Vagina (tissue), 2 donors: ENCODE results near the gene SLC17A1. TPM values are rescaled to one million over a fixed set of nuclear protein-coding genes. Genes with fewer than 3 reads are reported as not detected.

ENCODE experiments used
- DNase-seq, 2 donors: peaks; one replicate each; pipeline ENCODE4 v3.0.0-alpha.2; 2017; ENCODE audit errors: extremely low spot score in 2 of 2
- H3K27ac ChIP-seq: fragments of 200-600 bp; sonication (generic); one replicate; pipeline ENCODE4 v1.5.1; 2019
- H3K27me3 ChIP-seq: fragments of 200-600 bp; sonication (generic); one replicate; pipeline ENCODE4 v1.5.1; 2019
- H3K36me3 ChIP-seq, 2 donors: fragments of 200-600 bp; sonication (generic); one replicate each; pipeline ENCODE4 v1.5.1; 2017 to 2019
- H3K4me1 ChIP-seq: fragments of 200-600 bp; sonication (generic); one replicate; pipeline ENCODE4 v1.5.1; 2019
- H3K4me3 ChIP-seq, 2 donors: fragments of 200-600 bp; sonication (generic); 1 replicate in 1 of 2; 2 replicates in 1 of 2; pipeline ENCODE4 v1.5.1; 2016 to 2019
- H3K9me3 ChIP-seq: fragments of 200-600 bp; sonication (generic); one replicate; pipeline ENCODE4 v1.5.1; 2019
- POLR2A ChIP-seq, 2 donors: fragments of 450-650 bp; IDR thresholded peaks; one replicate each; pipeline ENCODE4 v1.6.1; 2017; ENCODE audit warnings: antibody characterized with exemption in 2 of 2, mild to moderate bottlenecking in 2 of 2, moderate library complexity in 2 of 2
- POLR2AphosphoS5 ChIP-seq, 2 donors: sonication (generic); formaldehyde crosslinking; IDR thresholded peaks; one replicate each; pipeline ENCODE4 v1.9.0; 2017; ENCODE audit warnings: antibody characterized with exemption in 2 of 2, mild to moderate bottlenecking in 2 of 2, low read depth in 1 of 2; ENCODE audit not compliant: insufficient read depth in 1 of 2
- intact Hi-C: fragments of 100-400 bp; cut with DNase I; formaldehyde crosslinking; loops from one replicate; pipeline ENCODE4 v1.15.1; 2023
- total RNA-seq: library from RNA; depleted of rRNA; stranded (reverse); fragments of >200 nt; gene quantifications from one replicate; pipeline ENCODE4 v1.2.3, GENCODE V29; 2016
- TF ChIP-seq, protein P1 (sequence below), 3 experiments: fragments of 450-650 bp in 2 of 3; fragments of 200-600 bp in 1 of 3; sonication (generic) in 1 of 3; IDR thresholded peaks; one replicate each; pipeline ENCODE4 v1.5.1; 2017 to 2019; ENCODE audit warnings: antibody characterized with exemption in 3 of 3, mild to moderate bottlenecking in 2 of 3, moderate library complexity in 2 of 3

SLC17A1 gene
- total RNA-seq, 1 donor from 2014 or later: not detected

DNA sequence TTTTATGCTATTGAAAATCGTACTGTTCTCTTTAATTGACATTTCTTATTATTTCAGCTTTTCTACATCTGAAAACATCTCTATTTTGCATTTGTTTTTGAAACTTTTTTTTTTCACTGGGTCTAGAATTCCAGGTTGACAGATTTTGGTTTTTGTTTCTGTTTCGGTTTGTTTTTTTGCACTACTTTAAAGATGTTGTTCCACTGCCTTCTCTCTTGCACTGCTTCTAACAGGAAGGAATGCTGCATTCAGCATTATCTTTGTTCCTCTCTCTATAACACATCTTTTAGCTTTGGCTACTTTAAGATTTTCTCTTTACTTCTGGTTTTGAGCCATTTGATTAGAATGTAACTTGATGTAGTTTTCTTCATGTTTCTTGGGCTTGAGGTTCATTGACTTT lies 20.1 kb upstream of the SLC17A1 start:
- TF ChIP-seq POLR2AphosphoS5 (IDR thresholded peaks at IDR 0.05; ENCODE audit: insufficient read depth in 1 of 2, low read depth in 1 of 2): no peak
- TF ChIP-seq, protein P1, sequence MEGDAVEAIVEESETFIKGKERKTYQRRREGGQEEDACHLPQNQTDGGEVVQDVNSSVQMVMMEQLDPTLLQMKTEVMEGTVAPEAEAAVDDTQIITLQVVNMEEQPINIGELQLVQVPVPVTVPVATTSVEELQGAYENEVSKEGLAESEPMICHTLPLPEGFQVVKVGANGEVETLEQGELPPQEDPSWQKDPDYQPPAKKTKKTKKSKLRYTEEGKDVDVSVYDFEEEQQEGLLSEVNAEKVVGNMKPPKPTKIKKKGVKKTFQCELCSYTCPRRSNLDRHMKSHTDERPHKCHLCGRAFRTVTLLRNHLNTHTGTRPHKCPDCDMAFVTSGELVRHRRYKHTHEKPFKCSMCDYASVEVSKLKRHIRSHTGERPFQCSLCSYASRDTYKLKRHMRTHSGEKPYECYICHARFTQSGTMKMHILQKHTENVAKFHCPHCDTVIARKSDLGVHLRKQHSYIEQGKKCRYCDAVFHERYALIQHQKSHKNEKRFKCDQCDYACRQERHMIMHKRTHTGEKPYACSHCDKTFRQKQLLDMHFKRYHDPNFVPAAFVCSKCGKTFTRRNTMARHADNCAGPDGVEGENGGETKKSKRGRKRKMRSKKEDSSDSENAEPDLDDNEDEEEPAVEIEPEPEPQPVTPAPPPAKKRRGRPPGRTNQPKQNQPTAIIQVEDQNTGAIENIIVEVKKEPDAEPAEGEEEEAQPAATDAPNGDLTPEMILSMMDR (IDR thresholded peaks at IDR 0.05): no peak
- no peak for TF ChIP-seq POLR2A (IDR thresholded peaks at IDR 0.05)
- intact Hi-C loops: no loop called here
- Histone ChIP-seq H3K36me3 (no peaks in the 10 kb centered on the region), H3K9me3 (no peaks in the 10 kb centered on the region), H3K27ac (no peak overlapping the region), H3K4me1 (no peaks in the 10 kb centered on the region), H3K4me3 (no peak overlapping the region), H3K27me3 (no peaks in the 10 kb centered on the region)
- DNase-seq: no peak

DNA sequence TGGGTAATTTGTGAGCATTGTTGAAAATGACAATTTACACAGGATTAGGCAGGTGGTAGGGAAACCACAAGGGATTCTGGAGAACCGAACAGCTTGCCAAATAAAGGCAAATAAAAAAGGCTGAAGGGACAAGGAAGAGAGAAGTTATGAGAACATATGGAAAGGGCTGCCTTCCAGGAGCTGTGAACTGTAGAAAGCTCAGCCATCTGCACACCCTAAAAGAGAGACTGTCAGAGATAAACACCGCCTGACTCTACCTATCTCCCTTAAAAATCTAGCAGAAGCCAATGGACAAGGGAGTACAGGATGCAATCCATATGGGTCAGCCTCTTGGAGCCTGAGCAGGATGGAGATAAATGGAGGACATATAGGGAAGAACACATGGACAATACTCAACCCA lies 12.7 kb upstream of the SLC17A1 start:
- Histone ChIP-seq H3K4me3 (no peak overlapping the region), H3K9me3 (no peaks in the 10 kb centered on the region), H3K4me1 (no peaks in the 10 kb centered on the region), H3K27ac (no peak overlapping the region), H3K27me3 (no peaks in the 10 kb centered on the region), H3K36me3 (no peaks in the 10 kb centered on the region)
- TF ChIP-seq, protein P1 (IDR thresholded peaks at IDR 0.05): no peak
- TF ChIP-seq POLR2AphosphoS5 (IDR thresholded peaks at IDR 0.05; ENCODE audit: insufficient read depth in 1 of 2, low read depth in 1 of 2) (no peak), POLR2A (IDR thresholded peaks at IDR 0.05) (no peak)
- intact Hi-C loops: no loop called here
- DNase-seq: no peak

DNA sequence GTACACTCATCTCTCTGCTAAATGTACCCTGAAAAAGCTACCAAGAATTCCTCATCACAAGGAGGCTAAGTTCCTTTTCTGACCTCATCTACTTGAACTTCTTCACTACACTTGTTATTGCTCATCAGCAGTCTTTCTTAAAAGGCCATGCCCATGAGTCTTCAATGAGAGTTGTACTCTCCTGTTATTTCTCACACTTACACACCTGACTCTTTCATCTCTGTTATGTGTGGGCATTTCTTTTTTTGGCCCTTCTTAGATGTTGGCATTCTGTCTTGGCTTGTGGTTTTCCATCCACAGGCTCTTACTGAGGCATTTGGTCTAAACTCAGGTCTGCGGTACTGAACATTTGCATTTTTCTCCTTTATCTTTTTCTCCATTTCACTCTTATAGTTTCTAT lies 10.7 kb upstream of the SLC17A1 start:
- intact Hi-C loops: no loop called here
- no peaks in the 10 kb centered on the region for H3K4me1 ChIP-seq
- TF ChIP-seq POLR2AphosphoS5 (IDR thresholded peaks at IDR 0.05; ENCODE audit: insufficient read depth in 1 of 2, low read depth in 1 of 2): no peak
- TF ChIP-seq POLR2A (IDR thresholded peaks at IDR 0.05): no peak
- TF ChIP-seq, protein P1 (IDR thresholded peaks at IDR 0.05): no peak

DNA sequence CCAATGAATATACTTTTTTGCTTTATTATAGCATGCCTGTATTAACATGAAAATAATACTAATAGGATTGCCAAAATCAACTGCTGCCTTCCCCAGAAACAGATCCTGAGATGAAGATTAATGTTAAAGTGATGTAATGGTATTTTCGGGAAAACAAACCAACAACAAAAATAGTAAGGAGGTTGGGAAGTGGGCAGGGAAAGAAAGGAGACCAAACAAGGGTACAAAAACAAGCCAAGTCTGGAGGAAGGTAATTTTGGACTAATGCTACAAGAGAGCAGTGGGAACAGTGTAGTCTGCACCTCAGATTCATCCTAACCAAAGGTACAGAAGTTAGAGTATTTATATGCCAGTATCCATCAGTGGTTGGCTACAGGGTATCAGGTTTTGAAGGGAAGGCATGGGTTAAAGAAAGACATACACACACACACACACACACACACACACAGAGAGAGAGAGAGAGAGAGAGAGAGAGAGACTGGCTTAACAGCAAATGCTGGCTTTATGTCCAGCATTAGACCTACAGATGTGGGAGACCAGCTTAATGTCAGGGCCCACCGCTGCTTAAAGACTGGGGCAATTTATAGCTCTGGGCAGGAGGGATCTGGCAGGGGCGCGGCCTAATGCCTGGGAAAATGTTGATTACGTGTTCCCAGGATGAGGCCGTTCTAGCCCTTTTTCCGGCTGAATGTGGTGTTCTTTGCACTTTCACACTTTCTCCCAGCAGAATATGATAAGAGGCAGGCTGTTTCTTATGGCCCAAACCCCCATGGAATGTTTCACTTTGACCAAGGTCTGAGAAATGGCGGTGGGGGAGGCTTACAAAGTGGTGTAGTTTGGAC lies 3.8 kb upstream of the SLC17A1 start:
- DNase-seq: no peak
- no peaks in the 10 kb centered on the region for H3K9me3 ChIP-seq
- no peak for TF ChIP-seq POLR2AphosphoS5 (IDR thresholded peaks at IDR 0.05; ENCODE audit: insufficient read depth in 1 of 2, low read depth in 1 of 2)
- TF ChIP-seq POLR2A (IDR thresholded peaks at IDR 0.05): no peak
- TF ChIP-seq, protein P1 (IDR thresholded peaks at IDR 0.05): no peak
- no peak overlapping the region for H3K27ac ChIP-seq
- no peaks in the 10 kb centered on the region for H3K27me3 ChIP-seq
- no peaks in the 10 kb centered on the region for H3K36me3 ChIP-seq
- intact Hi-C loops: no loop called here
- H3K4me1 ChIP-seq: no peaks in the 10 kb centered on the region
- no peak overlapping the region for H3K4me3 ChIP-seq

More for the DNA sequence above, 10.7 kb upstream of the SLC17A1 start:
- Histone ChIP-seq H3K27ac (no peak overlapping the region), H3K9me3 (no peaks in the 10 kb centered on the region), H3K27me3 (no peaks in the 10 kb centered on the region), H3K36me3 (no peaks in the 10 kb centered on the region), H3K4me3 (no peak overlapping the region)
- no peak for DNase-seq

DNA sequence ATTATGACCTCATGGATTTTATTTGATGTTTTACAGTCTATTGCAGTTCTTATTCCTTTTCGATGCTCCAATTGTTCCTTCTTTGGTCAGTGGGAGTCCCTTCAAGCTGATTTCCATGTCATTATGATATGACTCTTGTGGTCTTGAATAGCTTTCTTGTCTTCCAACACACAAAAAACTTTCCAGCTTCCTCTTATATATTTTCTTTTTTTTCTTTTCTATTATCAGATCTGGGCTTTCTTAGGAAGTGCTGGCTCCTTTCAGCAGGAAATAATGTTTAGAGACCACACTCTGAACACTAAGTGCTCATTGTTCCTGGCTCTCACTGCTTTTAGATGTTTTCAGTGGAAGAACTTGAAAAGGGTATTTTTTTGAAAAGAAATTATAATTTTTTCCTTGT lies 3.1 kb upstream of the SLC17A1 start:
- no peak for DNase-seq
- no peak for TF ChIP-seq POLR2AphosphoS5 (IDR thresholded peaks at IDR 0.05; ENCODE audit: insufficient read depth in 1 of 2, low read depth in 1 of 2)
- TF ChIP-seq, protein P1 (IDR thresholded peaks at IDR 0.05): no peak
- Histone ChIP-seq H3K4me1 (no peaks in the 10 kb centered on the region), H3K36me3 (no peaks in the 10 kb centered on the region), H3K4me3 (no peak overlapping the region), H3K27me3 (no peaks in the 10 kb centered on the region), H3K27ac (no peak overlapping the region), H3K9me3 (no peaks in the 10 kb centered on the region)
- intact Hi-C loops: no loop called here
